Adrenal gland (tissue), 5 donors: ENCODE data around the gene FAM219A.

Experiments
- POLR2A ChIP-seq, 2 donors: fragments of 450-650 bp; IDR thresholded peaks; one replicate each; pipeline ENCODE4 v1.6.1; 2017; ENCODE audit warnings: antibody characterized with exemption in 2 of 2, mild to moderate bottlenecking in 2 of 2, moderate library complexity in 1 of 2
- TF ChIP-seq, protein P1 (sequence below), 6 experiments: fragments of 450-650 bp in 4 of 6; fragments of 200-600 bp in 2 of 6; sonication (generic) in 1 of 6; IDR thresholded peaks; 1 replicate in 5 of 6; 2 replicates in 1 of 6; pipeline versions ENCODE4 v1.5.1 to v1.8.0; 2016 to 2021; ENCODE audit warnings: antibody characterized with exemption in 6 of 6, mild to moderate bottlenecking in 2 of 6, moderate library complexity in 1 of 6
- donor health status: DM: no; HTN: no; CAD: no.

DNA sequence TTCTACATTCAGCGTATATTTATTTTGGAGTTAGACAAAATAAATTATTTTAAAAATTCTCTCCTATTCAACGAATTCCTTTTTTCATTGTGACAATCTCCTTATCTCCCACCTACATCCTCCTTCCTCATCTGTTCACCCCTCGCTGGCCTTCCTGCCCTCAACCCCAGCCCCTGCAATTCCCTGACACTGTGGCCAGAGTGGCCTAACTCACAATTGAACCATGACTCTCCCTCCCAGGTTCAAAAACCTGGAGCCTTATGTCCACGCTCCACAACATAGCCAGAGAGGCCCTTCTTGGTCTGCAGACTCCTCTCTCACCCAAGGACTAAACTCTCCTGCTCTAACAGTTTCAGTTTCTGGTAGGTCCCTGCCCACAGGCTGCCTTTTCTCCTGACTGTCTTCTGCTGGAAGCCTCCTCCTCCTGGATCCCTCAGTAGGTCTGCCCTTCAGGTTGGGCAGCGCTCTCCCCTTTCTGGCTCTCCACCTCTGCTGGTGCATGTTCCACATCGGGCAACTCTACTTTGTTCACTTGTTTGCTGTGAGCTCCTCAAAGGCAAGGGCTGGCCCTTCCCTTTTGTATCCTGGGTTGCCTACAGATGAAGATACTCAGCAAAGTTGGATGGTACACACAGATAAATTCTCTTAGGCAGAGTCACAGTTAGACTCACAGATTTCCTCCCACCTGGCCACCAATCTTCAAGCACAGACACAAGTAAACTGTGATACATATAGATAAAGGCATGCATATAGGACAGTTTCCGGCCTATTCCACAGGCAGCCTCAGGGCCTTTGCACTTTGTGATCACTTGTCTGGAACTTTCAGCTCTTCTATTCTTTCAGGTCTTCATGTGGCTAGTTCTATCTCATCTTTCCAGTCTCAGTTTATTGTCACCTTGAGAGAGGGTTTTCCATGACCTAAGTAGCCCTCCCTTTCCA lies 61.8 kb downstream of the FAM219A start:
- TF ChIP-seq, protein P1, sequence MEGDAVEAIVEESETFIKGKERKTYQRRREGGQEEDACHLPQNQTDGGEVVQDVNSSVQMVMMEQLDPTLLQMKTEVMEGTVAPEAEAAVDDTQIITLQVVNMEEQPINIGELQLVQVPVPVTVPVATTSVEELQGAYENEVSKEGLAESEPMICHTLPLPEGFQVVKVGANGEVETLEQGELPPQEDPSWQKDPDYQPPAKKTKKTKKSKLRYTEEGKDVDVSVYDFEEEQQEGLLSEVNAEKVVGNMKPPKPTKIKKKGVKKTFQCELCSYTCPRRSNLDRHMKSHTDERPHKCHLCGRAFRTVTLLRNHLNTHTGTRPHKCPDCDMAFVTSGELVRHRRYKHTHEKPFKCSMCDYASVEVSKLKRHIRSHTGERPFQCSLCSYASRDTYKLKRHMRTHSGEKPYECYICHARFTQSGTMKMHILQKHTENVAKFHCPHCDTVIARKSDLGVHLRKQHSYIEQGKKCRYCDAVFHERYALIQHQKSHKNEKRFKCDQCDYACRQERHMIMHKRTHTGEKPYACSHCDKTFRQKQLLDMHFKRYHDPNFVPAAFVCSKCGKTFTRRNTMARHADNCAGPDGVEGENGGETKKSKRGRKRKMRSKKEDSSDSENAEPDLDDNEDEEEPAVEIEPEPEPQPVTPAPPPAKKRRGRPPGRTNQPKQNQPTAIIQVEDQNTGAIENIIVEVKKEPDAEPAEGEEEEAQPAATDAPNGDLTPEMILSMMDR (IDR thresholded peaks at IDR 0.05): no peak
- TF ChIP-seq POLR2A (IDR thresholded peaks at IDR 0.05): no peak
